A549 (cell line): Measurements from ENCODE around the gene VPS18.

Experiments used
- CEBPB ChIP-seq, 2 experiments: fragments of >200 bp in 1 of 2; sonication (Bioruptor Twin) in 1 of 2; formaldehyde crosslinking in 1 of 2; IDR thresholded peaks; 2 replicates each; pipeline ENCODE4 v1.6.1; 2012 to 2016
- CTCF ChIP-seq: fragments of >200 bp; sonication (Bioruptor Twin); formaldehyde crosslinking; IDR thresholded peaks from 3 replicates; pipeline ENCODE4 v1.5.1; 2016
- EP300 ChIP-seq, 2 experiments: fragments of >200 bp; sonication (Bioruptor Twin); formaldehyde crosslinking; IDR thresholded peaks; 2 replicates in 1 of 2; 3 replicates in 1 of 2; pipeline ENCODE4 v1.6.1; 2016 to 2017
- POLR2A ChIP-seq: IDR thresholded peaks from 2 replicates; pipeline ENCODE4 v1.6.1; 2012; ENCODE audit warnings: mild to moderate bottlenecking, low read length
- RAD21 ChIP-seq, 2 experiments: fragments of >200 bp in 1 of 2; sonication (Bioruptor Twin) in 1 of 2; formaldehyde crosslinking in 1 of 2; IDR thresholded peaks in 1 of 2; conservative IDR thresholded peaks in 1 of 2; 2 replicates in 1 of 2; 3 replicates in 1 of 2; pipeline ENCODE4 v1.6.1; 2012 to 2018; ENCODE audit warnings: inconsistent platforms in 1 of 2
- RCOR1 ChIP-seq: fragments of 150-350 bp; IDR thresholded peaks from 2 replicates; pipeline ENCODE4 v1.6.1; 2014; ENCODE audit warnings: antibody characterized with exemption, low read length, low read depth
- ZC3H11A ChIP-seq: fragments of 450-650 bp; IDR thresholded peaks from 2 replicates; pipeline ENCODE4 v1.6.1; 2014; ENCODE audit warnings: antibody characterized with exemption, mild to moderate bottlenecking

- TF ChIP-seq RCOR1 (no peak), CTCF (peak; percentile 89), POLR2A (no peak; the same call in 1 of the 2 replicates), EP300 (IDR thresholded peaks at IDR 0.05) (no peak), RAD21 (conservative IDR thresholded peaks at IDR 0.05 in 1 of 2, IDR thresholded peaks at IDR 0.05 in 1 of 2) (peak; percentile 32 to 66; a peak in 4 of 5 replicates), CEBPB (IDR thresholded peaks at IDR 0.05) (no peak), ZC3H11A (no peak)
These were observed 47.5 kb downstream of the VPS18 start for GRCh38 chr15:40941528-40942336.
